ENCODE results near the gene RFX4.

GRCh38 chr12:106588771-106589170 lies 6.0 kb downstream of the RFX4 start:
- TF ChIP-seq CTCF (IDR thresholded peaks at IDR 0.05) (no peak), POLR2AphosphoS5 (IDR thresholded peaks at IDR 0.05; ENCODE audit: low read depth, low read length) (no peak), TCF7L2 (IDR thresholded peaks at IDR 0.05; ENCODE audit: low read depth, low read length) (no peak), SIN3A (IDR thresholded peaks at IDR 0.05; ENCODE audit: borderline replicate concordance, insufficient read depth, low read depth, low read length) (no peak)

Data from Panc1 (cell line).